KMS-11 (cell line): ENCODE measurements around the gene TEAD1.

Experiments
- H2AFZ ChIP-seq: fragments of 200-600 bp; sonication (generic); 2 replicates; pipeline ENCODE4 v1.6.1; 2016; ENCODE audit warnings: antibody characterized with exemption, mixed run types, low read depth
- H3K27ac ChIP-seq: fragments of 200-600 bp; sonication (generic); 2 replicates; pipeline ENCODE4 v1.6.1; 2016; ENCODE audit warnings: mild to moderate bottlenecking, mixed run types
- H3K27me3 ChIP-seq: fragments of 200-600 bp; sonication (generic); 2 replicates; pipeline ENCODE4 v1.6.1; 2017; ENCODE audit warnings: mild to moderate bottlenecking, low read depth, mixed run types, moderate library complexity; ENCODE audit not compliant: insufficient read depth
- H3K36me3 ChIP-seq: fragments of 200-600 bp; sonication (generic); 2 replicates; pipeline ENCODE4 v1.6.1; 2017; ENCODE audit warnings: mild to moderate bottlenecking, mixed run types; ENCODE audit not compliant: insufficient read depth
- H3K4me1 ChIP-seq: fragments of 200-600 bp; sonication (generic); 2 replicates; pipeline ENCODE4 v1.6.1; 2016; ENCODE audit warnings: mild to moderate bottlenecking, low read depth, mixed run types; ENCODE audit not compliant: poor library complexity, severe bottlenecking
- H3K4me2 ChIP-seq: fragments of 200-600 bp; sonication (generic); 2 replicates; pipeline ENCODE4 v1.7.0; 2016; ENCODE audit warnings: mild to moderate bottlenecking, mixed run types
- H3K4me3 ChIP-seq: fragments of 200-600 bp; sonication (generic); IDR thresholded peaks from 2 replicates; pipeline ENCODE4 v1.6.1; 2017; ENCODE audit warnings: low read depth, low read length, mixed read lengths; ENCODE audit not compliant: insufficient read depth
- H3K79me2 ChIP-seq: fragments of 200-600 bp; sonication (generic); 2 replicates; pipeline ENCODE4 v1.6.1; 2016; ENCODE audit warnings: low read depth, mixed run types; ENCODE audit not compliant: insufficient read depth
- H3K9ac ChIP-seq: fragments of 200-600 bp; sonication (generic); 2 replicates; pipeline ENCODE4 v1.6.1; 2016; ENCODE audit warnings: mild to moderate bottlenecking, mixed run types
- H4K20me1 ChIP-seq: fragments of 200-600 bp; sonication (generic); 2 replicates; pipeline ENCODE4 v1.6.1; 2016; ENCODE audit warnings: mild to moderate bottlenecking, mixed run types; ENCODE audit not compliant: insufficient read depth
- TF ChIP-seq, protein P1 (sequence below): fragments of 200-600 bp; sonication (generic); conservative IDR thresholded peaks from 2 replicates; pipeline ENCODE4 v1.6.1; 2017; ENCODE audit warnings: low read depth, mild to moderate bottlenecking, antibody characterized with exemption, low read length, moderate library complexity, mixed read lengths

TEAD1 gene

DNA sequence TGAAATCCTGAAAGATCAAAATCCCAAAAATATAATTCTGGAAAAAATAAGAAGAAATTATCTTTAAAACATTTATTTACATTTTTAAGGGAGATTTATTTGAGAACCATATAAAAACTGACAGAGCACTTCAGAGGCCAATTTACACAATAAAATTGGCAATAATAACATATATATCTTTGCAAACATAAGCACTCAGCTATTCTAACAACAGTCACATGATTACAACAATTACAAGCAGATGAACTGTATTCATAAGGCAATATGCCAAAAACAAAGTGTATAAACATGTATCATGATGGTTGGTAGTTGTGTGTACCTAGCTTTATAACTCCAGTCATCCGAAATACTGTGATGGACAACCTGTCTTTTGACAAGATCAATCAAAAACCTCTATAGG lies 317.2 kb downstream of the TEAD1 start:
- TF ChIP-seq, protein P1, sequence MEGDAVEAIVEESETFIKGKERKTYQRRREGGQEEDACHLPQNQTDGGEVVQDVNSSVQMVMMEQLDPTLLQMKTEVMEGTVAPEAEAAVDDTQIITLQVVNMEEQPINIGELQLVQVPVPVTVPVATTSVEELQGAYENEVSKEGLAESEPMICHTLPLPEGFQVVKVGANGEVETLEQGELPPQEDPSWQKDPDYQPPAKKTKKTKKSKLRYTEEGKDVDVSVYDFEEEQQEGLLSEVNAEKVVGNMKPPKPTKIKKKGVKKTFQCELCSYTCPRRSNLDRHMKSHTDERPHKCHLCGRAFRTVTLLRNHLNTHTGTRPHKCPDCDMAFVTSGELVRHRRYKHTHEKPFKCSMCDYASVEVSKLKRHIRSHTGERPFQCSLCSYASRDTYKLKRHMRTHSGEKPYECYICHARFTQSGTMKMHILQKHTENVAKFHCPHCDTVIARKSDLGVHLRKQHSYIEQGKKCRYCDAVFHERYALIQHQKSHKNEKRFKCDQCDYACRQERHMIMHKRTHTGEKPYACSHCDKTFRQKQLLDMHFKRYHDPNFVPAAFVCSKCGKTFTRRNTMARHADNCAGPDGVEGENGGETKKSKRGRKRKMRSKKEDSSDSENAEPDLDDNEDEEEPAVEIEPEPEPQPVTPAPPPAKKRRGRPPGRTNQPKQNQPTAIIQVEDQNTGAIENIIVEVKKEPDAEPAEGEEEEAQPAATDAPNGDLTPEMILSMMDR = no peak
- H3K4me3 ChIP-seq = no peak overlapping the region
- H3K36me3 ChIP-seq = no peaks in the 10 kb centered on the region

DNA sequence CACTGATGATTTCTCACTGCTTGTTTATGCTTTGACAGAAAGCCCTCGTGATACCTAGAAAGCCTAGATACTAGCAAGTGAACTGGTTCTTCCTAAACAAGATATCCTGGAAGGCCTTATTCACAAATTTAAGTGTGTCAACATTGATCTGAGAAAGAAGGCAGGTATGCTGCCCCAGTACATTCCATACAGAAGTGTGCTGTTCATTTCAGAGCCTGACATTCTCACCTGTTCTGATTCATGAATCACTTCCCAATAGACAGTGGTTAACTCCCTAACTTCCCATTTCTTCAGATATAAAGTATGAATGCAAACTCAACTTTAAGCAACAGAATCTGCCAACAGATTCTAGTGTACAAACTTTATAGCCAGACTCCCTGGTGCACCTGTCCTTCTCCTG lies 319.4 kb downstream of the TEAD1 start:
- Histone ChIP-seq H3K4me1 (no peaks in the 10 kb centered on the region), H4K20me1 (no peaks in the 10 kb centered on the region), H3K4me2 (no peak overlapping the region), H3K27me3 (no peaks in the 10 kb centered on the region), H3K9ac (no peak overlapping the region), H3K27ac (no peak overlapping the region), H3K79me2 (no peaks in the 10 kb centered on the region), H2AFZ (no peak overlapping the region), H3K4me3 (no peak overlapping the region), H3K36me3 (no peaks in the 10 kb centered on the region)
- TF ChIP-seq, protein P1 = no peak

More for the DNA sequence above, 317.2 kb downstream of the TEAD1 start:
- Histone ChIP-seq H3K27ac (no peak overlapping the region), H3K4me2 (no peak overlapping the region), H4K20me1 (no peaks in the 10 kb centered on the region), H3K9ac (no peak overlapping the region), H3K27me3 (no peaks in the 10 kb centered on the region), H3K79me2 (no peaks in the 10 kb centered on the region), H3K4me1 (no peaks in the 10 kb centered on the region), H2AFZ (no peak overlapping the region)
